ENCODE data around the gene EPAS1.

The EPAS1 gene

GRCh38 chr2:46273225-46273863, 23.9 kb upstream of the EPAS1 start:
- no peak for DNase-seq (ENCODE audit: low read depth in 2 of 2)

DNA sequence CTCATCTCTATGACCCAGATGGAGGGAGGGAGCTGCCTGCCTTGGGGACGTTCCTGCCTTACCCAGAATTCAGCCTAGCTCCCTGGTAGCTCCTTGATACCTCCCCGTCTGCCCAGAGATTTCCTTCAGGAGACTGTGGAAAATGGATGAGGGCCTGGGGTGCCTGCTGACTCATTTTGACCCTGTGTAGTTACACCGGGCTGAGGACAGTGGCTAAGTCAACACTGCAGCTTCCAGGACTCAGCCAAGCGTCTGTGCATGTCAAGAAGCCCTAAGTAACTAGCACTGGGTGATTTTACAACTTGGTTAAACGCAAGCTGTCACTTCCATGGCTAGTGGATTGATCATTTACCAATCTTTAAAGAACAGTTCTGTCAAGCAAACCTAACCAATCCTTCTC, 23.3 kb upstream of the EPAS1 start:
- no peak for DNase-seq (ENCODE audit: low read depth in 2 of 2)

DNA sequence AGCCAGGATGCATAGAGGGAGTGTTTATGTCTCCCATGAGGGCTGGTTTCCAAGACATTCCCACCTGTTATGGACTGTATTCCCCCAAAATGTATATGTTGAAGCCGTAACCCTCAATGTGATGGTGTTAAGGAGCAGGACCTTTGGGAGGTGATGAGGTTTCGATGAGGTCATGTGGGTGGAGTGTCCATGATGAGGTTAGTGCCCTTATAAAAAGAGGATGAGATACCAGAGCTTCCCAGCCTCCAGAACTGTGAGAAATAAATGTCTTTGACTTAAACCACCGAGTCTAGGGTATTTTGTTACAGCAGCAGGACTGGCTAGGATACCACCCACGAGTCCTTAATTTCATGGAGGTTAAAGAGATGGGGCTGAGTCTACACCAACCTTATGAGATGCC, 22.6 kb upstream of the EPAS1 start:
- no peak for DNase-seq (ENCODE audit: low read depth in 2 of 2)

- DNase-seq (ENCODE audit: low read depth in 2 of 2), result no peak
These were observed 21.2 kb upstream of the EPAS1 start for GRCh38 chr2:46275995-46276394.

- no peak for DNase-seq (ENCODE audit: low read depth in 2 of 2)
These were observed 20.6 kb upstream of the EPAS1 start for GRCh38 chr2:46276642-46277041.

DNA sequence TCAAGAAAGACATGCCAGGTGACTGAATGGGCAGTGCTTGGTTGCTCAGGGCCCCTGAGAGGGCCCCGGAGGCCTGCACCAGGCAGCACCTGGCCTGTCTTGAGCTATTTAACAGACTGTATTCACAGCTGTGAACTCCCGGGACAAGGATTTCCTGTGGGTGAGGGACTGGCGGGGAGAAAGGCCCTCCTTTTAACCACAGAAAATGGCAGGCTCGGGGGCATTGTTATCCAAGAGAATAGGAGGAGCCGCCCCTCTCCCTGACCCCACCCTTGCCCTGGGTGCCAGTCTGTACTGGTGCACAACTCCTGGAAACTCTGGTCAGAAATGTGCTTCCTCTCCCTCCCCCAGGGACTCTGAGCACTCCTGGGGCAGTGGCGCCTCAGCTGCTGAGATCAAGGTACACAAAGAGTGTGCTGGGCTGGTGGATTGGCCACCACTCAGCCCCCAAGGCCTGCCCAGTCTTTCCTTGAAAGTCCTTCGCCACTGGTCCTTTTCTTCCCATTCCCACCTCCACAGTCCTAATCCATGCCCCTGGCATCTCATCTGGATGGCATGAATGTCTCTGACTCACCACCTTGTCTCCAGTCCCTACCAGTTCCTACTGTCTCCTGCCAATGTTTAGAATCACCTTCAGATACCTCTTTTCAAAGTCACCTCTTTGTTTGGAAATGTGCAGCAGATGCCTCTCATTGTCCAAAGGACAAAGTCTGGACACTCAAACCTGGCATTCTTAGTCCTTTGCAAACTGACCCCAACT, 19.6 kb upstream of the EPAS1 start:
- DNase-seq (ENCODE audit: low read depth in 2 of 2), result no peak

DNA sequence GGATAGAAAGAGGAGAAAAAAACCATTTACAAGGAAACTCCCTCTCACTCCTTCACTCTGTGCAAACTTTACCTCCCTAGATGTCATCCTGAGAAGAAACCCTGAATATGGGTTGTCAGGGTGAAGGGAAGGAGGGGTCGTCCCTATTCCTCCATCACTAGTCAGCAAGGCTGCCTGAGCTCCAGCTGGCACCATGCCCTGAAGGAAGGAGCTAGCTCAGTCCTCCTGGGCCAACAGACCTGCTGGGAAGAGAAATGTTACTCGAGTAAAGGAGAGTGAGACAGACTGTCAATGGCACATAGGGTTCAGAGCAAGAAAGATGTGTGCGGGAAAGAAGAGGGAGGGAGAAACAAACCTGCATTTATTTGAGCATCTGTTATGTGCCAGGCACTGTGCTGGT, 18.3 kb upstream of the EPAS1 start:
- DNase-seq (ENCODE audit: low read depth in 2 of 2), result no peak

GRCh38 chr2:46281939-46282338, 15.3 kb upstream of the EPAS1 start:
- no peak for DNase-seq (ENCODE audit: low read depth in 2 of 2)

GRCh38 chr2:46283693-46284092, 13.5 kb upstream of the EPAS1 start:
- DNase-seq (ENCODE audit: low read depth in 2 of 2), result no peak

DNA sequence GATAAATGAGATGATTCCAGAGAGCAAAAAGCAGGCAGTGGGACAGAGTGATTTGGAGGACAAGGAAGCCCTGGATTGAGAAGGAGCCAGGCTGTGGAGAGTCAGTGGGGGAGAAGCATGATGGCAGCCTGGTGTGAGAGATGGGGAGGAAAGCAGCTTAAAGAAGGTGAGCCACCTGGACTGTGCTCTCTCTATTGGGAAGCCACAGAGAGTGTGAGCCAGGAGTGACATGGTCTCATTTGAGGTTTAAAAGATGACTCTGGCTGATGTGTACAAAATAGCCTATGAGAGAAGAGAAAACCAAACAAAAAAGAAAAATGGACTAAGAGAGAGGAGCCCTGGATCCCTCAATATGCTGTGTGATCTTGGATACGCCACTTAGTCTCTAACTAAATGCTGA, 12.9 kb upstream of the EPAS1 start:
- DNase-seq (ENCODE audit: low read depth in 2 of 2), result no peak

GRCh38 chr2:46284796-46285195, 12.4 kb upstream of the EPAS1 start:
- no peak for DNase-seq (ENCODE audit: low read depth in 2 of 2)

DNA sequence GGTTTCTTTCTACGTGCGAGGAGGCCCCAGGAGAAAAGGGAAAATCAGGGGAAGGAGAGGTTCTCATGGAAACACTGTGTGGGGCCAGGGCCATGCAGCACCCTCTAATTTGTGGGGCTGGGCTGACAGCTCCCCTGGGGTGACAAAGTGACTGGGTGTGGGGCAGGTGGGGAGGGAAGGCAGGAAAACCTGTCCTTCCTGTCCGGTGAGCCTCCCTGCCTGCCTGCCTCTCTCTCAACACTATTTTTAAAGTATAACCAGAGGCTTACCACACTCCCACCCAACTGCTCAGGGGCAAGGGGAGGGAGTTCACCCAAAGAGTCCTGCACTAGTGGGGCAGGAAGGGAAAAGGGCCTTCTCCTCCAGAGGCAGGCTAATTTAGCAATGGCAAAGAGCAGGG, 10.5 kb upstream of the EPAS1 start:
- DNase-seq (ENCODE audit: low read depth in 2 of 2), result no peak

DNA sequence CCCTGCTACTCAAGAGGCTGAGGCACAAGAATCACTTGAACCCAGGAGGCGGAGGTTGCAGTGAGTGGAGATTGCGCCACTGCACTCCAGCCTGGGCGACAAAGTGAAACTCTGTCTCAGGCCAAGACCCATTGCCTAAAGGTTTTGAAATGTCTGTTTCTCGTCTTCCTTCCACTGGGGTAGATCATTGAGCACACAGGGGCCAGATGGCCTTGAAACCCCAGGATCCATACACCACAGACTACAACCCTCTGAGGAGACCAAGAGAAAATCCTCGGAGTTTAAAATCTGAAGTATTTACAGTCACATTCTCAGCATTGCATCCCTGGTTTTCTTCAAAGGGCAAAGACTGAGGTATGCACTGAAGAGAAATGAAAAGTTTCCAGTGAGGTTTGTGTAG, 7.1 kb upstream of the EPAS1 start:
- no peak for DNase-seq (ENCODE audit: low read depth in 2 of 2)

DNA sequence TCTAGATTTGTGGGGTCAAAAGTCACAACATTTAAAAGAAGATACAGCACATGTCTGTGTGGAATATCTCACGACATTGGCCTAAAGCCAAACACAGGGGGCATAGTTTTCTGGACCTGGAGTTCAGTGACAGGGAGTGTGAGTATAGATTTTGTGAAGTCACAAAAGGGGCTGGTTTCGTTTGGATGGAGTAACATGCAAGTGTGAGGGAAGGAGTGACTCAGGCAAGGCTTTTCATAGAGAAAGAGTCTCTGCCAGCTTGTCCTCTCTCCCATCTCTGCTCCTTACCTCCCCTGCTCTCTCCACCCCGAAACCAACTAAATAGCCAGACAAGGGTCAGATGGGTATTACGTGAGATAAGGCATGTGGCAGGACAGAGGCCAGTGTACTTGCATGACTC, 3.7 kb upstream of the EPAS1 start:
- no peak for DNase-seq (ENCODE audit: low read depth in 2 of 2)

DNA sequence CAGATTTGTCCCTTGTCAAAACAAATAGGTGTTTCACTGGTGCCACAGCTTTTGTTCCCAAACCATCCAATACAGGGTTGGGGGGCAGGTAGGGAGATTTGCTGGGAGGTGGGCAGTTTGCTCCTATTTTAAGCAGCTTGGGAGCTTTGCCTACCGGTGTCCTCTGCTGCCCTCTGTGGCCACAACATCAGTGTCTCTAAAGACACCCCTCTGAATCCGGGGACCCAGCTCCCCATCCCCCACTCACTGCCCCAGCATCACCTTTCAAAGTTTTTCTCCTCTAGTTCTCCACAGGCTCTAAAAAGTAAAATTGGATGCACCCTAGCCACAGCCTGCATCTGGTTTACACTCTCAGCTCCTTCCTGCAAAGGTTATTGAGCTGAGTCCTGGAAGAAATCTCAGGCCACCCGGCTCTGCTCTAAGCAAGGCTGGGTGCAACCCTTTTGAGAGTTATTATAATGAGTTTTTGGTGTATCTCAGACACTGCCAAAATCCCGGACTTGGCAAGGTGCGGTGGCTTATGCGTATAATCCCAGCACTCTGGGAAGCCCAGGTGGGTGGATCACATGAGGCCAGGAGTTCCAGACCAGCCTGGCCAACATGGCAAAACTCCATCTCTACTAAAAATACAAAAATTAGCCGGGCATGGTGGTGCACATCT, 2.9 kb upstream of the EPAS1 start:
- no peak for DNase-seq (ENCODE audit: low read depth in 2 of 2)

GRCh38 chr2:46296216-46296839, 879 bp upstream of the EPAS1 start:
- no peak for DNase-seq (ENCODE audit: low read depth in 2 of 2)

DNA sequence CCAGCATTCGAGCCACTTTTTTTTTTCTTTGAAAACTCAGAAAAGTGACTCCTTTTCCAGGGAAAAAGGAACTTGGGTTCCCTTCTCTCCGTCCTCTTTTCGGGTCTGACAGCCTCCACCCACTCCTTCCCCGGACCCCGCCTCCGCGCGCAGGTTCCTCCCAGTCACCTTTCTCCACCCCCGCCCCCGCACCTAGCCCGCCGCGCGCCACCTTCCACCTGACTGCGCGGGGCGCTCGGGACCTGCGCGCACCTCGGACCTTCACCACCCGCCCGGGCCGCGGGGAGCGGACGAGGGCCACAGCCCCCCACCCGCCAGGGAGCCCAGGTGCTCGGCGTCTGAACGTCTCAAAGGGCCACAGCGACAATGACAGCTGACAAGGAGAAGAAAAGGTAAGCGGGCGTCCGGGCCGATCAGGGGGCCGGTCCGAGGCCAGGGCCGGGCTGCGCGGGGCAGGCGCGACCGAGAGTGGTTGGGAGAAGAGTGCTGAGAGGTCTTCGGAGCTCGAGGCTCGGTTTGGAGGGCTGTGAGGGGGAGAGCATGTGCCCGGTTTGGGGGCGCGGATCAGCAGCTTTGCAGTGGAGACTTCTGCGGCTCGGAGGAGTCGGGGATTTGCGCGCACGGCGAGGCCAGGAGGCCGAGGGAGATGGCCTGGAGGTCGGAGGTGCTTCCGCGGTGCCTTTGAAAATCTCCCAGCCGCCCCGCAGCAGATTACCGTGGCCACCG, 502 bp downstream of the EPAS1 start:
- peak; percentile 62 to 81 for DNase-seq (ENCODE audit: low read depth in 2 of 2)

DNA sequence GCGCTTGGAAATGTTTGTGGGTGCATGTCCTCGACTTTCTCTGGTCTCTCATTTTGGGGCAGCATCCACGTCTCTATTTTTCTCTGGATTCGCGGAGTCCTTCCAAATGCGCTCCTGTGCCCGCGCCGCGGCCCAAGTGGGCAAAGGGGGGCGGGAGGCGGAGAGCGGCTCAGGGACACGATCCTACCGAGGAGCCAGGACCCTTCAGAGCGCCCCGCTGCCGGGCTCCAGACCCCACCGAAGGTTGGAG, 990 bp downstream of the EPAS1 start:
- DNase-seq (ENCODE audit: low read depth in 2 of 2), result no peak

DNA sequence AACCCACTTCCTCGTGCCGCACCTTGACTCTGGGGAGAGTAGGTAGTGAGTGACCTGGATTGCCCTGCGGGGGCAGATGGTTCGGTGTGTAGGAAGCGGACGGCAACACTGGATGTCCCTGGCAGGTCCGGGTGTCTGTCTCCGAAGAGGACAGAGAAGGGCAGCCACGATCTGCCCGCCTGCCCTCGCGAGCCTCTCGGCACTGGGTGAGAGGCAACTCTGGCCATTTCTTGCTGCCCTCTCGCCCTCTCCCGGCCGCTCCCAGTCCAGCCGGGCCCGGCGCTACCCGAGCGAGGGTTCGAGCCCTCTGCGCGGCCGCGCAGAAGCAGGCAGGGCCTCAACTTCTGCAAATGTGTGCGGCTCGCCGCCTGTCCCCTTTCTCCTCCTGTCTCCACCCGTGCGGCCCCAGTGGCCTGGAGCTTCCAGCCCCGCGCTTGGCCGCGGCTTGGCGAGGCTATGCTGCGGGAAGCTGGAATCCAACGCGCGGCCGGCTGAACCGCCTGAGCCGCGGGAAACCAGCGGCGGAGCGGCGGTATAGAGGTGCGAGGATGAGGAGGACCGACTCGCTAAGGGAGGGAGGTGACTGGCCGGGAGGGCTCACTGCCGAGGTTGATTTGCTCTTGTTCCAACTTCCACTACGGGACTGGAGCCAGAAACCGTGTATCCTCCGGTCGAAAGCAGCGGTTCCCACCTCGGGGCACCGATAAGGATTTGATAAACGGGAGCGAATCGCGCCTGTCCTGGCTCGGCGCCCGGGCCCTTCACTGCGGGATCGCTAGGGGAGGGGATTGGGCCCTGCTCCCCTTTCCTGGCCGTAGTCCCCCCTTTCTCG, 1.5 kb downstream of the EPAS1 start:
- peak in 1 of 2 donors; percentile 15 for DNase-seq (ENCODE audit: low read depth in 2 of 2)

- DNase-seq (ENCODE audit: low read depth in 2 of 2), result no peak
These were observed 2.4 kb downstream of the EPAS1 start for GRCh38 chr2:46299365-46300263.
